Measurements from ENCODE around the gene FXYD5.
"Not testable (repeated sequence)": the region's sequence is repeated elsewhere in the genome, so short reads cannot be mapped to it uniquely, and the experiment has no call there.

Gene FXYD5

DNA sequence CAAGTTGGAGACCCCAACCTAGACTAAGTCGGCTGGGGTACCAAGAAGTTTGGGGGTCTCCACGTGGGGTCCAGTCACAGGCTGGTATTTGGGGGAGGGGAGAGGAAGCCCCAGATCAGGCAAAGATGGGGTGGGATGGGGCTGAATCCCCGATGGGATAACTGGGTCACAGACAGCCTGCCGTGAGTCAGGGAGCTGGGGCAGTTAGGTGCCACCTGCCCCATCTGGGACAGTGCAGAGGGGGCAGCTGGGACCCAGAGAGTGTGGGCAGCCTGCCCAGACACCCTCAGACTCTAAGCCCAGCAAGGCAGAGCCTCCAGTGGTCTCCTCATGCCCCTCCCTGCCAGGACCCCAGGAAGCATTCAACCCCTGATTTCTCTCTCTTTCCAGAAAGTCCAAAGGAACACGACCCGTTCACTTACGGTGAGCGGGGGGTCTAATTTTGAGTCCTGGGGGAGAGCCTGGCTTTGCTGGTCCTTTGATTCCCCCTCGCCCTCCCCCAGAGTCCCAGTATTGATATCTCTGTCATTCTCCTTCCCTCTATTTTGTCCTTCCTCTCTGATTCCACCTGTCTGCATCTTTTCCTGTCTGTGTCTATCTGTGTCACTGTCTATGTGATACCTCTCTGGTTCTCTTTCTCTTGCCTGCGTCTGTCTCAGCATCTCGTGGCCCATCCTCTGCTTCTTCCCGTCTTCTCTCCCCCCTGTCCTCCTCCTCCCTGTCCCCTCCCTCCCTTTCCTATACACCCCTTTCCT, 14.2 kb upstream of the FXYD5 start:
- DNase-seq, result no peak

- peak; percentile 98 for DNase-seq
Measured at GRCh38 chr19:35140962-35141836, 13.3 kb upstream of the FXYD5 start.

DNA sequence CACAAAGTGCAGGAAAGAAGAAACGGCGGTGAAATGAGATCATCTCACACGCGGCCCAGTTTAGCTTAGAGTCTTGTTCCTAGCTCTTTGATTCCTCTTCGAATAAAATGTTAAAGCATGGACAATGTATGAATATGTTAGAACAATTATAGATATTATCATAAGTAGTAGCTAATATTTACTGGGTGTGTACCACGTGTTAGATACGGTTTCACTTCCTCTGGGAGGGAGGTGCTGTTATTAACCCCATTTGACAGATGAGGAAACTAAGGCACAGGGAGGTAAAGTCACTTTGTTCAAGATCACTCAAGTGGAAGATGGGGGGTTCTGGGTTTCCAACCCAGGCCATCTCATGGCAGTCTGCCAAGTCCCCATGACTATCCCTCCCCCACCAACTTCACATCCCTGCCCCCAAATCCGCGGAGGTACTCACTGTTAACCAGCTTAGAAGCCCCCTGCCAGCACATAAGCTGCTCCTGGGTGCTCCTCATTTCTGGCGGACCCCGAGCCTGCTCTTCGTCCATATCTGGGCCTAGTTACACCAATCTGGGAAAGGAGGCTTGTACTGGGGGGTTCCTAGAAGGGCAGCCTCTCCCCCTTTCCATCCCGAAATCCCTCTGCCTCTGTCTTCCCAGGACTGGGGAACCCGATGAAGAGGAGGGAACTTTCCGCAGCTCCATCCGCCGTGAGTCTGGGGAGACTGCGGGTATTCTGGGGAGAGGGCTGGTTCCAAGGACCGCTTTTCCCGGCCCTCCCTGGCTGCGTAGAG, 12.5 kb upstream of the FXYD5 start:
- DNase-seq, result no peak

DNA sequence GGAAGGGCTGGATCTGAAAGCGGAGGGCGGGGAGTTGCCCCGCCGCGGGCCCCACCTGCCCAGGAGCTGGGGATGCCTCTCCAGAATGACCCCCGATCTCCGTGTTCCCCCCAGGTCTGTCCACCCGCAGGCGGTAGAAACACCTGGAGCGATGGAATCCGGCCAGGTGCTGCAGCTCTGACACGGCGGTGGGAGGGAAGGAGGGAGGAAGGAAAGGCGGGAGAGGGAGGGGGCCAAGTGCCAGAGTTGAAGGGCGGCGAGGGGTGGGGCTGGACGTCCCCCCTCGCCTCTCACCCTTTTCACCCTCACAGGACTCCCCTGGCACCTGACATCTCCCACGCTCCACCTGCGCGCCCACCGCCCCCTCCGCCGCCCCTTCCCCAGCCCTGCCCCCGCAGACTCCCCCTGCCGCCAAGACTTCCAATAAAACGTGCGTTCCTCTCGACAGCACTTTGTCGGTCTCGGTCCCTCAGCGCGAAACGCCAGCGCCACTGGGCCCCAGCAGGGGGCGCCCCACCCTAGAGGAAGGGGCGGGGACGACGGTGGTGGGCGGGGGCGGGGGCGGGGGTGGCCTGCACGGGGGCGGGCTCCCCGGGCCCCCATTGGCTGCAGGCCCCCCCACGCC, 11.8 kb upstream of the FXYD5 start:
- peak; percentile 81 for DNase-seq

GRCh38 chr19:35143231-35143715, 11.3 kb upstream of the FXYD5 start, which contains the start of gene FXYD7:
TSS of gene FXYD7 (plus strand) at chr19:35143255. CDS start at chr19:35143334, 79 bp downstream.
- no peak for DNase-seq

DNA sequence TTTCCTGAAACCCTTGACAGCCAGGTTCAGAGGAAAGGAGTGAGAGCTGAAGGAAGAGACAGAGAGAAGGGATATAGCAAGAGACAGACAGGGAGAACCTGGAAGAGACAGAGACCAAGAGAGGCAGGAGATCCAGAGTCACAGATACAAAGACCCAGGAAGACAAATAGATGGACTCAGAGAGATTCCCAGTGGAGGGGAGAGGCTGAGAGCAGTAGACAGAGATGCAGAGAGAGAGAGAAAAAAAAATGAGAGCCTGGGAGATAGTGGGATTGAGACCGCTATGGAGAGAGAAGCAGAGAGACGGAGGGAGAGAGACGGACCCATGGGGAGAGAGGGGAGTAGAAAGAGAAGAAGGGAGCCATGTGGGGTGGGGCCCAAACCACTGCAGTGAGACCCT, 10.7 kb upstream of the FXYD5 start:
- no peak for DNase-seq

- no peak for DNase-seq
Measured at GRCh38 chr19:35144259-35144599, 10.3 kb upstream of the FXYD5 start.

GRCh38 chr19:35144600-35145436, 9.7 kb upstream of the FXYD5 start:
- peak; percentile 23 for DNase-seq

- DNase-seq, result no peak
Measured at GRCh38 chr19:35146746-35147459, 7.6 kb upstream of the FXYD5 start.

GRCh38 chr19:35149463-35149862, 5.1 kb upstream of the FXYD5 start:
- no peak for DNase-seq

DNA sequence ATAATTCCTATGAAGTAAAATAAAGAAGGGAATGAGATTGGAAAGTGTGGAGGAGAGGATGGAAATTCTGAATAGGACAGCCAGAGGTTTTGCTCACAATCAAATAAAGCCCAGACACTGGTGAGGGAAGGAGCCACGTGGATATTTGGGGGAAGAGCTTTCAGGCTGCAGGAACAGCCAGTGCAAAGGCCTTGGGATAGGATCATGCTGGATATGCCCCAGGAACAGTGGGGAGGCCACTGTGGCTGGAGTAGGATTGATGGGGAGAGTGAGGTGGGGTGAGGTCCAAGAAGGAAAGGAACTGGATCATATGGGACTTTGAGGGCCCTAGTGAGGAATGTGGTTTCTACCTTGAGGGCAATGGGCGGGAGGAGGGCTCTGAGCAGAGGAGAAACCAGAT, 4.1 kb upstream of the FXYD5 start:
- no peak for DNase-seq

- no peak for DNase-seq
Measured at GRCh38 chr19:35151273-35152065, 3.1 kb upstream of the FXYD5 start.

DNA sequence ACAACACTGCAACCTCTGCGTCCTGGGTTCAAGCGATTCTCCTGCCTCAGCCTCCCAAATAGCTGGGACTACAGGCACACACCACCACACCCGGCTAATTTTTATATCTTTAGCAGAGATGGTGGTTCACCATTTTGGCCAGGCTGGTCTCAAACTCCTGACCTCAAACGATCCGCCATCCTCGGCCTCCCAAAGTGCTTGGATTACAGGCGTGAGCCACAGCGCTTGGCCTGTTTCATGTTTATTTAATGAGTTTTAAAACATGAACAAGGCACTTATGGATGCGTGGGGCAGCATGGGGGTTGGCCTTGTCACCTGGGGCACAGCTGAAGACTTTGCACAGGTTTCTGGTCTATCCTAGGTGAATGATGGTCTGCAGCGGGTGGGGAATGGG, 1.4 kb upstream of the FXYD5 start:
- not testable (repeated sequence) for DNase-seq

GRCh38 chr19:35153701-35154524, 622 bp upstream of the FXYD5 start:
- peak; percentile 82 for DNase-seq

GRCh38 chr19:35155441-35155840, 906 bp downstream of the FXYD5 start:
- peak; percentile 48 for DNase-seq

- no peak for DNase-seq
Measured at GRCh38 chr19:35155981-35156672, 1.6 kb downstream of the FXYD5 start.

- no peak for DNase-seq
Measured at GRCh38 chr19:35156673-35157014, 2.1 kb downstream of the FXYD5 start.

DNA sequence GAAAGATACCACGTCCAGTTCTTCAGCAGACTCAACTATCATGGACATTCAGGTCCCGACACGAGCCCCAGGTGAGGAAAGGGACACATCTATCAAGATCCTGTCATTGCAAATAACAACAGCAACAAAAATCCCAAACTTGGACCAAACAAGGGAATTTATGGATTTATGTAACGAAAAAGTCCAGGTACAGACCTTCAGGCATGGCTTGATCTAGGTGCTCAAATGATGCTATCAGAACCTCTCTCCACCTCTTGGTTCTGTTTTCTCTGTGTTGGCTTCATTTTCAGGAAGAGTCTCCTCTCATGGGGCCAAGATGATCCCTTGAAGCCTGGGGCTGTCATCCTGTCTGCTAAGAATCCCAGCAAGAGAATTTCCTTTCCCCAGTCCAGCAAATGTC, 2.9 kb downstream of the FXYD5 start:
- DNase-seq, result no peak

GRCh38 chr19:35159606-35160005, 5.1 kb downstream of the FXYD5 start:
- no peak for DNase-seq
